Esophagus squamous epithelium (tissue), 5 donors: Measurements from ENCODE around the gene HSFX4. TPM values are rescaled to one million over a fixed set of nuclear protein-coding genes. Genes with fewer than 3 reads are reported as not detected.
A peak's percentile ranks its signal among the peaks of the same experiment; 100 is the strongest.

ENCODE experiments used
- DNase-seq: peaks from one replicate; lab custom pipeline; 2025; lab: John Stamatoyannopoulos, UW
- H3K27ac ChIP-seq, 4 donors: fragments of 200-600 bp; sonication (generic); one replicate each; pipeline ENCODE4 v1.5.1; 2016 to 2019; ENCODE audit warnings: mild to moderate bottlenecking in 1 of 4
- H3K27me3 ChIP-seq, 4 donors: fragments of 200-600 bp; sonication (generic); 1 replicate in 3 of 4; 2 replicates in 1 of 4; pipeline versions ENCODE4 v1.5.1 to v1.6.0; 2017 to 2021; ENCODE audit warnings: antibody characterized with exemption in 1 of 4
- H3K36me3 ChIP-seq, 3 donors: fragments of 200-600 bp; sonication (generic); one replicate each; pipeline ENCODE4 v1.5.1; 2016 to 2019
- H3K4me1 ChIP-seq, 3 donors: fragments of 200-600 bp; sonication (generic); one replicate each; pipeline ENCODE4 v1.5.1; 2017 to 2019
- H3K4me3 ChIP-seq, 4 donors: fragments of 200-600 bp; sonication (generic); 1 replicate in 3 of 4; 2 replicates in 1 of 4; pipeline ENCODE4 v1.5.1; 2016 to 2019; ENCODE audit warnings: mild to moderate bottlenecking in 2 of 4, moderate library complexity in 1 of 4
- H3K9me3 ChIP-seq, 3 donors: fragments of 200-600 bp; sonication (generic); one replicate each; pipeline ENCODE4 v1.5.1; 2016 to 2019
- POLR2A ChIP-seq, 4 donors: fragments of 450-650 bp; IDR thresholded peaks; one replicate each; pipeline ENCODE4 v1.6.1; 2017; ENCODE audit warnings: antibody characterized with exemption in 4 of 4, mild to moderate bottlenecking in 4 of 4, moderate library complexity in 3 of 4
- WGBS, 2 donors: methylation state at CpG; one replicate each; pipeline ENCODE4 v1.1.5; 2018; 5-methylcytosine and 5-hydroxymethylcytosine counted together
- intact Hi-C: fragments of 100-400 bp; cut with DNase I; formaldehyde crosslinking; loops from one replicate; pipeline ENCODE4 v1.15.0; 2022
- total RNA-seq, 4 donors: library from RNA; depleted of rRNA; stranded (reverse); fragments of >200 nt; gene quantifications; one replicate each; pipeline ENCODE4 v1.1.0, GENCODE V29; 2016
- TF ChIP-seq, protein P1 (sequence below), 6 experiments: fragments of 450-650 bp in 4 of 6; fragments of 200-600 bp in 2 of 6; sonication (generic) in 2 of 6; IDR thresholded peaks; one replicate each; pipeline ENCODE4 v1.5.1; 2016 to 2019; ENCODE audit warnings: antibody characterized with exemption in 6 of 6, mild to moderate bottlenecking in 4 of 6, moderate library complexity in 4 of 6
- donor health status: DM: yes; HTN: yes; CAD: no.

HSFX4 gene
- total RNA-seq, 4 donors from 2014 or later: not detected

DNA sequence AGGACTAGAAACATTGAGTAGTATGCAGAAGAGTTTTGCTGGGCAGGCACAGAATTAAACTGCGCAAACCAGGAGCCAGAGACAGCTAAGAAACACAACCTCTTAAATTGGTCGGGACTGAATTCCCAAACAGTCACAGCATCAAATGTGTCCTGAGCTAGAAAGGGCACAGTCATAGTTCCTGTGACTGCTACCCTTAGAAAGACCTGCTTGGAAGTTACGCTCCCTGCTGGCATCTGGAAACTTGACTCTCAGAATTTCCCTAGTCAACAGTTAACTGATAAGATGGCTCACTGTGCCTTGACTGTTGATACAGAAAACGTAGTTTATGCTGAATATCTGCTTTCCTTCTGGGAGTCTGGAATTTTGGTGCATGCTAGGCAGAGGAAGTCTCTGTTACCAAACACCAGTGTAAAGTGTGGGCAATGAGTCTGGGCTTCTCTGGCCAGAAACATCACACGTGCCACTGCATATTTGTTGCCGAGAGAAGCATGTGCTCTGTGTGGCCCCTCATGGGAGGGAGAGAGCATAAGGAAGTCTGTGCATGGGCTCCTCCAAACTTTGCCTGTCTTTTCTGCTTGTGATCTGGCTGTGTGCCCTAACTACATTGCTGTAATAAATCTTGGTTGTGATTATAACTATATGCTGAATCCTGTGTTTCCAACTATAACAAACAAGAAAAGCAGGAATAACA lies 20.5 kb downstream of the HSFX4 start:
- intact Hi-C loops: no loop called here
- H3K4me1 ChIP-seq: peaks cover 0 to 5% (median 0%) of the 10 kb centered on the region in 3 donors
- TF ChIP-seq POLR2A (IDR thresholded peaks at IDR 0.05): no peak
- TF ChIP-seq, protein P1, sequence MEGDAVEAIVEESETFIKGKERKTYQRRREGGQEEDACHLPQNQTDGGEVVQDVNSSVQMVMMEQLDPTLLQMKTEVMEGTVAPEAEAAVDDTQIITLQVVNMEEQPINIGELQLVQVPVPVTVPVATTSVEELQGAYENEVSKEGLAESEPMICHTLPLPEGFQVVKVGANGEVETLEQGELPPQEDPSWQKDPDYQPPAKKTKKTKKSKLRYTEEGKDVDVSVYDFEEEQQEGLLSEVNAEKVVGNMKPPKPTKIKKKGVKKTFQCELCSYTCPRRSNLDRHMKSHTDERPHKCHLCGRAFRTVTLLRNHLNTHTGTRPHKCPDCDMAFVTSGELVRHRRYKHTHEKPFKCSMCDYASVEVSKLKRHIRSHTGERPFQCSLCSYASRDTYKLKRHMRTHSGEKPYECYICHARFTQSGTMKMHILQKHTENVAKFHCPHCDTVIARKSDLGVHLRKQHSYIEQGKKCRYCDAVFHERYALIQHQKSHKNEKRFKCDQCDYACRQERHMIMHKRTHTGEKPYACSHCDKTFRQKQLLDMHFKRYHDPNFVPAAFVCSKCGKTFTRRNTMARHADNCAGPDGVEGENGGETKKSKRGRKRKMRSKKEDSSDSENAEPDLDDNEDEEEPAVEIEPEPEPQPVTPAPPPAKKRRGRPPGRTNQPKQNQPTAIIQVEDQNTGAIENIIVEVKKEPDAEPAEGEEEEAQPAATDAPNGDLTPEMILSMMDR (IDR thresholded peaks at IDR 0.05): no peak
- H3K9me3 ChIP-seq: no peaks in the 10 kb centered on the region
- no peak for DNase-seq
- peaks cover 0 to 47% (median 0%) of the 10 kb centered on the region in 3 donors for H3K36me3 ChIP-seq
- H3K27ac ChIP-seq: no peak overlapping the region
- WGBS, 2 donors: 55 to 71% methylated on average over 2 to 6 of the region's 6 CpGs
- H3K4me3 ChIP-seq: no peak overlapping the region
- no peaks in the 10 kb centered on the region for H3K27me3 ChIP-seq

DNA sequence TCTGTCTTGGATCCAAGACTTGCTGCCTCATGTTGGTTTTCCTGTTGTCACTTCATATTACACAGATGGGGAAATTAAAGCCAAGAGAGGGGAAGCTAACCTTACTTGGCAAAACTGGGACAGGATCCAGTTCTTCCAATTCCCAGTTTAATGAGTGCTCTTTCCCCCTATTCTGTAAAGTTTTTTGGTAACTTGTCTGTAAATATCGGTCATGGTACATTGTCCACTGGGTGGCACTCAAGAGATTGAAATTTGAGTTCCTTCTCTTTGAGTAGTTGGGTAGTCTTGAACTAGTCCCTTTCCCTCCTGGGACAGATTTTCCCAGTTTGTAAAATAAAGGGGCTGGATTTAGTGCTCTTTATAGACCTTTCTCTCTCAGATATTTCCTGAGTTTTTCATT lies 21.3 kb downstream of the HSFX4 start:
- Histone ChIP-seq H3K27ac (no peak overlapping the region), H3K36me3 (peaks cover 0 to 41% (median 0%) of the 10 kb centered on the region in 3 donors), H3K9me3 (no peaks in the 10 kb centered on the region), H3K27me3 (no peaks in the 10 kb centered on the region), H3K4me1 (peaks cover 0 to 5% (median 0%) of the 10 kb centered on the region in 3 donors), H3K4me3 (no peak overlapping the region)
- DNase-seq: no peak
- TF ChIP-seq, protein P1 (IDR thresholded peaks at IDR 0.05): peak in 5 of 6 experiments; percentile 11 to 36 (median 26)
- TF ChIP-seq POLR2A (IDR thresholded peaks at IDR 0.05): no peak
- intact Hi-C loops: no loop called here
- WGBS, 2 donors: 0 to 17% methylated on average over 1 of the region's 1 CpG

DNA sequence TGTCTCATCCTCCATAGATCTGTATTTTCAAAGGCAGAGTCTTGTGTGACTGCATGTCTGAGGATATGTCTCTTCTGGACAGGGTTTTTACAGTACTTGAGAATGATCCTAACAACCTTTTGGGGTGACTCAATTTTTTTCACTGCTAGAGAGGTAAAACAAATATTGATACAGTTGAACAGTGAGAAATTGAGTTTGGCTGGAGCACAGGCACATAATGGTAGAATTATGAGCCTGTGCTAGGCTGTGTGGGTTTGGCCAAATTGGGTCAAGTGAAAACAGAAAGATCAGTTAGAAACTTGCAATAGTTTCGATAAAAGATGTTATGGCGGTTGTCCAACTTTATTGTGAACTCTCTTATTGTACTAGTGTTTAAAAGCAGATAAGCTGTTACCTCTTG lies 32.2 kb downstream of the HSFX4 start:
- H3K27ac ChIP-seq: no peak overlapping the region
- H3K27me3 ChIP-seq: no peaks in the 10 kb centered on the region
- H3K4me3 ChIP-seq: no peak overlapping the region
- 74 to 80% methylated on average over 2 of the region's 2 CpGs for whole genome bisulfite sequencing, 2 donors
- H3K36me3 ChIP-seq: peaks cover 0 to 17% (median 0%) of the 10 kb centered on the region in 3 donors
- TF ChIP-seq, protein P1 (IDR thresholded peaks at IDR 0.05): no peak
- TF ChIP-seq POLR2A (IDR thresholded peaks at IDR 0.05): no peak
- no peaks in the 10 kb centered on the region for H3K4me1 ChIP-seq
- no peaks in the 10 kb centered on the region for H3K9me3 ChIP-seq
- DNase-seq: no peak
- intact Hi-C loops: no loop called here

DNA sequence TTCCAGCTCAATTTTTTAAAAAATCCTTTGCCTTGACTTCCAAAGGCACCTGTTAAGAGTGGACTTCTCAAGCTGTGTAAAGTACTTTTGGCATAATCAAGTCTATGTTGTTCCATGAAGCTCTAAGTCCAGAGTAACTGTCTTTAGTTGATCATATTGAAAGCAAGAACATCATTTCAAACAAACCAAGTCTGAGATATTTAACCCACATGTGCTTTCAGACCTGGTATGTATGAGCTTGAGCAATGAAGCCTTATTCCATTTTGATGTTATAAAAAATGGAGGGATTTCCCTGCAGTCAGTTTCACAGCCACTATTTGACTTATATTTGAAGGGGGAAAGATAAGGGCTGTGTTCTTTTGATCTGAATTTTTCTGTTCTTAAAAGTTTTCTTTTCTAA lies 32.6 kb downstream of the HSFX4 start:
- Histone ChIP-seq H3K27ac (no peak overlapping the region), H3K4me3 (no peak overlapping the region), H3K27me3 (no peaks in the 10 kb centered on the region), H3K36me3 (peaks cover 0 to 17% (median 0%) of the 10 kb centered on the region in 3 donors), H3K9me3 (no peaks in the 10 kb centered on the region), H3K4me1 (no peaks in the 10 kb centered on the region)
- DNase-seq: no peak
- TF ChIP-seq, protein P1 (IDR thresholded peaks at IDR 0.05): no peak
- TF ChIP-seq POLR2A (IDR thresholded peaks at IDR 0.05): no peak
- intact Hi-C loops: no loop called here

DNA sequence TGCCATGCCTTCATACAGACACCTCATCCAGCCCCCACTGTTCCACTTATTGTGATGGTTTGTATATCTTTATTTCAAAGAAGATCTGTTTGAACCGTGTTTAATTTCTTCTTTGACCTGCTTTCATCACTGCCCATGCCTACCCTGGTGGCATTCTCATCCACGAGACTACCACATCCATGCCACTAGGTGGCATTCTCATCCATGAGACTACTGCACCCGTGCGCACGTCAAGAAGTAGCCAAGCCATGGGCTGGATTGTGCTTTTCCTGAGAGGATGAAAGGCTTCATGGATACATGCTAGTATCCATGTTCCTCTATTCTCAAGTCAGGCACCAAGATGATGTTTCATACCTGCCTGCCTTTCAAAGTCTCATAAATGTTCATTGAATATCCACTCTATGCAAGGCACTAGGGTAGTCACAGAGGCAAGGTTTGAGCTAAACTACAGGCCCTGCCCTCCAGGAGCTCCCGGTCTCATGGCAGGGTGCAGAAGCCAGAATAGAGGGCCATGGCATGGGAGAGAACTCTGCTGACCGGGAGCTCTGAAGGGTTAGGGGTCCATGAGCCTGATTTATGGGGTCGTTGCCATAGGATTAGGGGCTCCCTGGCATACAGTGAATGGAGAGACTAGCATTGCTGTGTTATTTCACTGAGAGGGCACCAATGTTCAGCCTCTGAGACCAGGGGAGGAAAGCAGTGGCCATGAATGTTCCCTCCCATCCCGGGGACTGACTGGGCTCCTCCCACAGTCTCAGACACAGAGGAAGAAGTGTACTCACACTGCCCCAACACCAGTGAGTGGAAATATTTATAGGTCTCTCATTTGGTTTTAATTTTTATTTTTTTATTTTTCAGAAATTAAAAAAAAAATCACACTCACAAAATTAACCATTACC lies 33.7 kb downstream of the HSFX4 start:
- no peak for DNase-seq
- H3K4me3 ChIP-seq: no peak overlapping the region
- H3K27me3 ChIP-seq: no peaks in the 10 kb centered on the region
- TF ChIP-seq POLR2A (IDR thresholded peaks at IDR 0.05): no peak
- TF ChIP-seq, protein P1 (IDR thresholded peaks at IDR 0.05): peak in 5 of 6 experiments; percentile 49 to 71 (median 57)
- no peaks in the 10 kb centered on the region for H3K4me1 ChIP-seq
- no peak overlapping the region for H3K27ac ChIP-seq
- peaks cover 0 to 17% (median 0%) of the 10 kb centered on the region in 3 donors for H3K36me3 ChIP-seq
- WGBS, 2 donors: 28 to 37% methylated on average over 6 to 9 of the region's 9 CpGs
- no peaks in the 10 kb centered on the region for H3K9me3 ChIP-seq
- intact Hi-C loops: no loop called here
